Ovary (tissue), 3 donors: ENCODE measurements around the gene ACTR1A.

Experiments used
- CTCF ChIP-seq, 3 donors: fragments of 450-650 bp in 2 of 3; fragments of 200-600 bp in 1 of 3; IDR thresholded peaks; one replicate each; pipeline versions ENCODE4 v1.5.1 to v1.8.0; 2016 to 2022; ENCODE audit warnings: antibody characterized with exemption in 3 of 3, mild to moderate bottlenecking in 1 of 3
- EP300 ChIP-seq: sonication (generic); formaldehyde crosslinking; IDR thresholded peaks from one replicate; pipeline ENCODE4 v1.6.1; 2017; ENCODE audit warnings: antibody characterized with exemption
- POLR2A ChIP-seq: fragments of 450-650 bp; IDR thresholded peaks from one replicate; pipeline ENCODE4 v1.6.1; 2017; ENCODE audit warnings: antibody characterized with exemption, mild to moderate bottlenecking, moderate library complexity
- donor health status: DM: no; HTN: no; CAD: no.

GRCh38 chr10:102467971-102468438 lies 34.5 kb downstream of the ACTR1A start:
- TF ChIP-seq CTCF (IDR thresholded peaks at IDR 0.05) (no peak), POLR2A (no peak), EP300 (no peak)
